Thyroid gland (tissue), 4 donors: ENCODE measurements around the gene ZDHHC18.

Experiments
- POLR2A ChIP-seq, 2 donors: fragments of 450-650 bp; IDR thresholded peaks; one replicate each; pipeline ENCODE4 v1.6.1; 2017; ENCODE audit warnings: antibody characterized with exemption in 2 of 2, mild to moderate bottlenecking in 2 of 2, moderate library complexity in 1 of 2
- TF ChIP-seq, protein P1 (sequence below), 6 experiments: fragments of 200-600 bp in 3 of 6; fragments of 450-650 bp in 3 of 6; sonication (generic) in 3 of 6; IDR thresholded peaks; one replicate each; pipeline ENCODE4 v1.5.1; 2016 to 2019; ENCODE audit warnings: antibody characterized with exemption in 6 of 6, mild to moderate bottlenecking in 2 of 6, inconsistent platforms in 1 of 6, moderate library complexity in 1 of 6

DNA sequence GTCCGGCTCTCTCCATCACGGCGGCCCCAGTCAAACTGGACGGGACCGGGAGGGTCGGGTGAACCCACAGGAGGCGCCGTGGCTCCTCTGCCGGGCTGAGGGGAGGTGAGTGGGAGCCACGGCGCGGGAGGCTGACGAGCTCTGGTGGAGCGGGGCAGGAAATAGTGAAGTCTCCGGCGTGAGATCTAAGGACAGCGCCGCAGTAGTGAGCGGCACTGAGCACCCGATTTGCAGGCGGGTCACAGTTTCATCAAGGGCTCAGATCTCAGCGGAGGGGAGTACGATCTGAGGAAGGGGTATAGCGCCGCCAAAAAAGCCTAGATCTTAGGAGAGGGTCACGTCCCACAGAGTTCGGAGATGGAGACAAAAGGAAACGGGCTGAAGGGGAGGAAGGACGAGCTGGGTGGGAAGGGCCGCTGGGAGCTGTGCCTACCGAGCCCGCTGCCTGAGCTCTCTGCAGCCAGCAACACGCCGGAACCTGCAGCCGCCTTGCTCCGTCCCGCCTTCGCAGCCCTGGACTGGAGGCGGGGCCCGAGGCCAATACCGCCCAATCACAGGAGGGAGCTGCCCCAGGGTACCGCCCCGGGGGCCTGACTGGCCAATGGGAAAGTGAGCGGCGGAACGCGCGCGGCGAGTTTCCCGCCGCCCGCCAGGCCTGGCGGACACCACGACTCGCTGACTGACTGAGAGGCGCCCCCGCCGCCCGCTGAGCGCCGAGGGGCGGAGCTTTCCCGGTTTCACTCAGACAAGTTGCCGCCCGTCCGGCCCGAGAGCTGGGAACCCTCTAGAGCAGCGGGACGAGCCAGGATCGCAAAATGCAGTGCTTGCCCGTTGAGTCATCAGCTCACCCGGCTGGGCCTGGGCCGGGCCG, 38.4 kb downstream of the ZDHHC18 start:
- peak; percentile 35 to 79 for TF ChIP-seq POLR2A (IDR thresholded peaks at IDR 0.05)
- TF ChIP-seq, protein P1, sequence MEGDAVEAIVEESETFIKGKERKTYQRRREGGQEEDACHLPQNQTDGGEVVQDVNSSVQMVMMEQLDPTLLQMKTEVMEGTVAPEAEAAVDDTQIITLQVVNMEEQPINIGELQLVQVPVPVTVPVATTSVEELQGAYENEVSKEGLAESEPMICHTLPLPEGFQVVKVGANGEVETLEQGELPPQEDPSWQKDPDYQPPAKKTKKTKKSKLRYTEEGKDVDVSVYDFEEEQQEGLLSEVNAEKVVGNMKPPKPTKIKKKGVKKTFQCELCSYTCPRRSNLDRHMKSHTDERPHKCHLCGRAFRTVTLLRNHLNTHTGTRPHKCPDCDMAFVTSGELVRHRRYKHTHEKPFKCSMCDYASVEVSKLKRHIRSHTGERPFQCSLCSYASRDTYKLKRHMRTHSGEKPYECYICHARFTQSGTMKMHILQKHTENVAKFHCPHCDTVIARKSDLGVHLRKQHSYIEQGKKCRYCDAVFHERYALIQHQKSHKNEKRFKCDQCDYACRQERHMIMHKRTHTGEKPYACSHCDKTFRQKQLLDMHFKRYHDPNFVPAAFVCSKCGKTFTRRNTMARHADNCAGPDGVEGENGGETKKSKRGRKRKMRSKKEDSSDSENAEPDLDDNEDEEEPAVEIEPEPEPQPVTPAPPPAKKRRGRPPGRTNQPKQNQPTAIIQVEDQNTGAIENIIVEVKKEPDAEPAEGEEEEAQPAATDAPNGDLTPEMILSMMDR (IDR thresholded peaks at IDR 0.05), result no peak
